Neural cell (in vitro differentiated cells): ENCODE data around the gene FMN2.

Experiments used
- CTCF ChIP-seq: fragments of 450-650 bp; IDR thresholded peaks from 2 replicates; pipeline ENCODE4 v1.5.1; 2014; ENCODE audit warnings: antibody characterized with exemption, mild to moderate bottlenecking, moderate library complexity; ENCODE audit not compliant: poor library complexity, severe bottlenecking
- EP300 ChIP-seq: fragments of 450-650 bp; conservative IDR thresholded peaks from 2 replicates; pipeline ENCODE4 v1.6.1; 2014; ENCODE audit warnings: antibody characterized with exemption, mild to moderate bottlenecking, moderate library complexity; ENCODE audit not compliant: poor library complexity, severe bottlenecking
- EZH2 ChIP-seq: fragments of 200-600, 300-800 bp; shearing (Covaris generic), sonication (generic); IDR thresholded peaks from 2 replicates; pipeline ENCODE4 v1.6.1; 2014; ENCODE audit warnings: antibody characterized with exemption, low read length, borderline replicate concordance, mild to moderate bottlenecking; ENCODE audit not compliant: insufficient read depth, poor library complexity, severe bottlenecking
- MXI1 ChIP-seq: fragments of 450-650 bp; conservative IDR thresholded peaks from 2 replicates; pipeline ENCODE4 v1.6.1; 2014; ENCODE audit warnings: antibody characterized with exemption, mild to moderate bottlenecking; ENCODE audit not compliant: poor library complexity, severe bottlenecking
- POLR2AphosphoS5 ChIP-seq: IDR thresholded peaks from 2 replicates; pipeline ENCODE4 v1.6.1; 2012
- RAD21 ChIP-seq: fragments of 450-650 bp; conservative IDR thresholded peaks from 2 replicates; pipeline ENCODE4 v1.6.1; 2014; ENCODE audit warnings: antibody characterized with exemption, mild to moderate bottlenecking, moderate library complexity
- SMC3 ChIP-seq: fragments of 450-650 bp; conservative IDR thresholded peaks from 2 replicates; pipeline ENCODE4 v1.6.1; 2014; ENCODE audit warnings: antibody characterized with exemption, mild to moderate bottlenecking, moderate library complexity; ENCODE audit not compliant: poor library complexity
- TAF1 ChIP-seq: IDR thresholded peaks from 2 replicates; pipeline ENCODE4 v1.6.1; 2012; ENCODE audit warnings: low read depth
- TF ChIP-seq, protein P1 (sequence below): IDR thresholded peaks from 2 replicates; pipeline ENCODE4 v1.6.1; 2012; ENCODE audit warnings: borderline replicate concordance

- TF ChIP-seq EZH2 (no peak), CTCF (no peak), TAF1 (no peak), POLR2AphosphoS5 (no peak), EP300 (no peak), MXI1 (no peak), RAD21 (no peak), SMC3 (no peak)
- TF ChIP-seq, protein P1, sequence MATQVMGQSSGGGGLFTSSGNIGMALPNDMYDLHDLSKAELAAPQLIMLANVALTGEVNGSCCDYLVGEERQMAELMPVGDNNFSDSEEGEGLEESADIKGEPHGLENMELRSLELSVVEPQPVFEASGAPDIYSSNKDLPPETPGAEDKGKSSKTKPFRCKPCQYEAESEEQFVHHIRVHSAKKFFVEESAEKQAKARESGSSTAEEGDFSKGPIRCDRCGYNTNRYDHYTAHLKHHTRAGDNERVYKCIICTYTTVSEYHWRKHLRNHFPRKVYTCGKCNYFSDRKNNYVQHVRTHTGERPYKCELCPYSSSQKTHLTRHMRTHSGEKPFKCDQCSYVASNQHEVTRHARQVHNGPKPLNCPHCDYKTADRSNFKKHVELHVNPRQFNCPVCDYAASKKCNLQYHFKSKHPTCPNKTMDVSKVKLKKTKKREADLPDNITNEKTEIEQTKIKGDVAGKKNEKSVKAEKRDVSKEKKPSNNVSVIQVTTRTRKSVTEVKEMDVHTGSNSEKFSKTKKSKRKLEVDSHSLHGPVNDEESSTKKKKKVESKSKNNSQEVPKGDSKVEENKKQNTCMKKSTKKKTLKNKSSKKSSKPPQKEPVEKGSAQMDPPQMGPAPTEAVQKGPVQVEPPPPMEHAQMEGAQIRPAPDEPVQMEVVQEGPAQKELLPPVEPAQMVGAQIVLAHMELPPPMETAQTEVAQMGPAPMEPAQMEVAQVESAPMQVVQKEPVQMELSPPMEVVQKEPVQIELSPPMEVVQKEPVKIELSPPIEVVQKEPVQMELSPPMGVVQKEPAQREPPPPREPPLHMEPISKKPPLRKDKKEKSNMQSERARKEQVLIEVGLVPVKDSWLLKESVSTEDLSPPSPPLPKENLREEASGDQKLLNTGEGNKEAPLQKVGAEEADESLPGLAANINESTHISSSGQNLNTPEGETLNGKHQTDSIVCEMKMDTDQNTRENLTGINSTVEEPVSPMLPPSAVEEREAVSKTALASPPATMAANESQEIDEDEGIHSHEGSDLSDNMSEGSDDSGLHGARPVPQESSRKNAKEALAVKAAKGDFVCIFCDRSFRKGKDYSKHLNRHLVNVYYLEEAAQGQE: no peak
Observed at GRCh38 chr1:240508201-240508600, 416.5 kb downstream of the FMN2 start.
